Right lobe of liver (tissue), 4 donors: ENCODE results near the gene MAPK6.

Experiments used
- POLR2A ChIP-seq: fragments of 450-650 bp; IDR thresholded peaks from one replicate; pipeline ENCODE4 v1.6.1; 2017; ENCODE audit warnings: antibody characterized with exemption, mild to moderate bottlenecking
- TF ChIP-seq, protein P1 (sequence below), 4 donors: fragments of 200-600 bp in 3 of 4; fragments of 450-650 bp in 1 of 4; IDR thresholded peaks; one replicate each; pipeline versions ENCODE4 v1.5.1 to v1.8.0; 2016 to 2022; ENCODE audit warnings: antibody characterized with exemption in 4 of 4, mild to moderate bottlenecking in 2 of 4
- donor health status: DM: no; HTN: no; CAD: no.
- donor health status: DM: no; HTN: no; CAD: no.
- donor health status: DM: no; HTN: yes; CAD: no.

DNA sequence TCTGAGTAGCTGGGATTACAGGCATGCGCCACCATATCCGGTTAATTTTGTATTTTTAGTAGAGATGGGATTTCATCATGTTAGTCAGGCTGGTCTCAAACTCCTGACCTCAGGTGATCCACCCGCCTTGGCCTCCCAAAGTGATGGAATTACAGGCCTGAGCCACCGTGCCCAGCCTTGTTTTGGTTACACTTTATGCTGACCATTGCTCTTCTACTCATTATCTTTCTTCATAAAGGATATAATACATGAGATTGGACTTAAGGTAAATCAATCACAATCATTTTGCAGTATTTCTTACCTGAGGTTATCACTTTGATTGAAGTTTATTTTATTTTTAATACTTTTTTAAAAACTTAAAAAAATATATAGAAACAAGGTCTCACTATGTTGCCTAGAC lies 45.2 kb upstream of the MAPK6 start:
- TF ChIP-seq, protein P1, sequence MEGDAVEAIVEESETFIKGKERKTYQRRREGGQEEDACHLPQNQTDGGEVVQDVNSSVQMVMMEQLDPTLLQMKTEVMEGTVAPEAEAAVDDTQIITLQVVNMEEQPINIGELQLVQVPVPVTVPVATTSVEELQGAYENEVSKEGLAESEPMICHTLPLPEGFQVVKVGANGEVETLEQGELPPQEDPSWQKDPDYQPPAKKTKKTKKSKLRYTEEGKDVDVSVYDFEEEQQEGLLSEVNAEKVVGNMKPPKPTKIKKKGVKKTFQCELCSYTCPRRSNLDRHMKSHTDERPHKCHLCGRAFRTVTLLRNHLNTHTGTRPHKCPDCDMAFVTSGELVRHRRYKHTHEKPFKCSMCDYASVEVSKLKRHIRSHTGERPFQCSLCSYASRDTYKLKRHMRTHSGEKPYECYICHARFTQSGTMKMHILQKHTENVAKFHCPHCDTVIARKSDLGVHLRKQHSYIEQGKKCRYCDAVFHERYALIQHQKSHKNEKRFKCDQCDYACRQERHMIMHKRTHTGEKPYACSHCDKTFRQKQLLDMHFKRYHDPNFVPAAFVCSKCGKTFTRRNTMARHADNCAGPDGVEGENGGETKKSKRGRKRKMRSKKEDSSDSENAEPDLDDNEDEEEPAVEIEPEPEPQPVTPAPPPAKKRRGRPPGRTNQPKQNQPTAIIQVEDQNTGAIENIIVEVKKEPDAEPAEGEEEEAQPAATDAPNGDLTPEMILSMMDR (IDR thresholded peaks at IDR 0.05) = no peak
- TF ChIP-seq POLR2A = no peak
